ENCODE data around the gene ARHGAP35.

DNA sequence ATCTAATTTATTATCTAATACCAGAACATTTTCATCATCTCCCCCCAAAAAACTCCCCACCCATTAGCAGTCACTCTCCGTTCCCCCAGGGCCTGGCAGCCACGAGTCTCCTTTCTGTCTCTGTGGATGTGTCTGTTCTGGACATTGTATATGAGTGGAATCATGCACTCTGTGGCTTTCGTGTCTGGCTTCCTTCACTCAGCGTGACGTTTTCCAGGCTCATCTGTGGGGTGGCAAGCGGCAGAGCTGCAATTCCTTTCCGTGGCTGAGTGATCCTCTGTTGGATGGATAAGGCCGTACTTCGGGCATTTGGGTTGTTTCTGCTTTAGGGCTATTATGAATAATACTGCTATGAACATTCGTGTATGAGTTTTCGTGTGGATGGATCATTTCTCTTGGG is 13.3 kb upstream of the ARHGAP35 start:
- TF ChIP-seq SUZ12 (IDR thresholded peaks at IDR 0.05) (no peak), BHLHE40 (IDR thresholded peaks at IDR 0.05; ENCODE audit: borderline replicate concordance) (no peak), FOXM1 (IDR thresholded peaks at IDR 0.05; ENCODE audit: borderline replicate concordance) (no peak), ARNT (IDR thresholded peaks at IDR 0.05) (no peak)
